GM12874 (cell line): ENCODE data around the gene DDA1.

Source experiments
- TF ChIP-seq, protein P1 (sequence below): IDR thresholded peaks from 2 replicates; pipeline ENCODE4 v1.5.1; 2011; ENCODE audit warnings: low read depth, mild to moderate bottlenecking, control low read depth, low read length, moderate library complexity; ENCODE audit not compliant: insufficient read depth

Gene DDA1

GRCh38 chr19:17365361-17365760, 56.0 kb downstream of the DDA1 start:
- TF ChIP-seq, protein P1, sequence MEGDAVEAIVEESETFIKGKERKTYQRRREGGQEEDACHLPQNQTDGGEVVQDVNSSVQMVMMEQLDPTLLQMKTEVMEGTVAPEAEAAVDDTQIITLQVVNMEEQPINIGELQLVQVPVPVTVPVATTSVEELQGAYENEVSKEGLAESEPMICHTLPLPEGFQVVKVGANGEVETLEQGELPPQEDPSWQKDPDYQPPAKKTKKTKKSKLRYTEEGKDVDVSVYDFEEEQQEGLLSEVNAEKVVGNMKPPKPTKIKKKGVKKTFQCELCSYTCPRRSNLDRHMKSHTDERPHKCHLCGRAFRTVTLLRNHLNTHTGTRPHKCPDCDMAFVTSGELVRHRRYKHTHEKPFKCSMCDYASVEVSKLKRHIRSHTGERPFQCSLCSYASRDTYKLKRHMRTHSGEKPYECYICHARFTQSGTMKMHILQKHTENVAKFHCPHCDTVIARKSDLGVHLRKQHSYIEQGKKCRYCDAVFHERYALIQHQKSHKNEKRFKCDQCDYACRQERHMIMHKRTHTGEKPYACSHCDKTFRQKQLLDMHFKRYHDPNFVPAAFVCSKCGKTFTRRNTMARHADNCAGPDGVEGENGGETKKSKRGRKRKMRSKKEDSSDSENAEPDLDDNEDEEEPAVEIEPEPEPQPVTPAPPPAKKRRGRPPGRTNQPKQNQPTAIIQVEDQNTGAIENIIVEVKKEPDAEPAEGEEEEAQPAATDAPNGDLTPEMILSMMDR = no peak

GRCh38 chr19:17370026-17370587, 60.7 kb downstream of the DDA1 start:
- TF ChIP-seq, protein P1 = no peak
